HepG2 (cell line): Measurements from ENCODE around the gene TMEM33. TPM values are rescaled to one million over a fixed set of nuclear protein-coding genes. Genes with fewer than 3 reads are reported as not detected.
A peak's percentile ranks its signal among the peaks of the same experiment; 100 is the strongest.

Experiments
- ARID4A ChIP-seq: sonication (generic); formaldehyde crosslinking; IDR thresholded peaks from 2 replicates; pipeline ENCODE4 v1.5.0; 2020; ENCODE audit warnings: mild to moderate bottlenecking, missing genetic modification reagents, borderline replicate concordance
- CREB3 ChIP-seq: sonication (generic); formaldehyde crosslinking; IDR thresholded peaks from 2 replicates; pipeline ENCODE4 v1.5.0; 2020; ENCODE audit warnings: missing genetic modification reagents
- DPF2 ChIP-seq: sonication (generic); formaldehyde crosslinking; IDR thresholded peaks from 2 replicates; pipeline ENCODE4 v1.4.0; 2020; ENCODE audit warnings: mild to moderate bottlenecking, low read depth, missing genetic modification reagents, borderline replicate concordance
- HOXA5 ChIP-seq: sonication (generic); formaldehyde crosslinking; IDR thresholded peaks from 2 replicates; pipeline ENCODE4 v1.4.0; 2020; ENCODE audit warnings: missing genetic modification reagents
- KDM5B ChIP-seq: sonication (generic); formaldehyde crosslinking; IDR thresholded peaks from 2 replicates; pipeline ENCODE4 v1.4.0; 2020; ENCODE audit warnings: missing genetic modification reagents, mild to moderate bottlenecking, borderline replicate concordance
- MXD4 ChIP-seq: IDR thresholded peaks from 2 replicates; pipeline ENCODE4 v1.6.1; 2016; ENCODE audit warnings: mild to moderate bottlenecking, missing biosample characterization, missing genetic modification reagents
- MZF1 ChIP-seq: sonication (generic); formaldehyde crosslinking; IDR thresholded peaks from 2 replicates; pipeline ENCODE4 v1.8.1; 2023; ENCODE audit warnings: mild to moderate bottlenecking, missing genetic modification reagents, borderline replicate concordance
- NBN ChIP-seq: fragments of 450-650 bp; conservative IDR thresholded peaks from 2 replicates; pipeline ENCODE4 v1.6.1; 2017
- NFYB ChIP-seq: sonication (generic); formaldehyde crosslinking; IDR thresholded peaks from 2 replicates; pipeline ENCODE4 v1.4.0; 2020; ENCODE audit warnings: missing genetic modification reagents
- PHF5A ChIP-seq: IDR thresholded peaks from one replicate; pipeline ENCODE4 v1.6.1; 2018; ENCODE audit warnings: low read depth, missing genetic modification reagents; ENCODE audit not compliant: unreplicated experiment
- SP1 ChIP-seq, 2 experiments: fragments of 450-650 bp in 1 of 2; sonication (generic) in 1 of 2; formaldehyde crosslinking in 1 of 2; IDR thresholded peaks; 2 replicates each; pipeline versions ENCODE4 v1.4.0 to v1.6.1; 2016 to 2020; ENCODE audit warnings: missing genetic modification reagents in 1 of 2
- TEAD2 ChIP-seq: sonication (generic); formaldehyde crosslinking; IDR thresholded peaks from 2 replicates; pipeline ENCODE4 v1.9.0; 2021; ENCODE audit warnings: missing genetic modification reagents
- USF2 ChIP-seq, 2 experiments: sonication (generic) in 1 of 2; formaldehyde crosslinking in 1 of 2; IDR thresholded peaks; 2 replicates each; pipeline versions ENCODE4 v1.5.1 to v1.6.1; 2011 to 2020; ENCODE audit warnings: borderline replicate concordance in 1 of 2, low read depth in 1 of 2, low read length in 1 of 2, mild to moderate bottlenecking in 1 of 2, missing genetic modification reagents in 1 of 2, moderate library complexity in 1 of 2
- YEATS2 ChIP-seq: sonication (generic); formaldehyde crosslinking; IDR thresholded peaks from 2 replicates; pipeline ENCODE4 v1.4.0; 2020; ENCODE audit warnings: missing genetic modification reagents, borderline replicate concordance
- ZBTB8A ChIP-seq: sonication (generic); formaldehyde crosslinking; IDR thresholded peaks from 2 replicates; pipeline ENCODE4 v1.4.0; 2020; ENCODE audit warnings: mild to moderate bottlenecking, low read depth, missing genetic modification reagents, borderline replicate concordance
- ZFX ChIP-seq: sonication (generic); formaldehyde crosslinking; IDR thresholded peaks from 2 replicates; pipeline ENCODE4 v1.4.0; 2020; ENCODE audit warnings: mild to moderate bottlenecking, low read depth, missing genetic modification reagents, moderate library complexity
- ZNF629 ChIP-seq: sonication (generic); formaldehyde crosslinking; conservative IDR thresholded peaks from 2 replicates; pipeline ENCODE4 v1.5.0; 2020; ENCODE audit warnings: missing genetic modification reagents
- polyA plus RNA-seq, 8 experiments: library from polyadenylated mRNA; depleted of rRNA in 3 of 8; stranded (reverse) in 7 of 8; unstranded in 1 of 8; fragments of >200 nt; fragmentation: Illumina TruSeq in 4 of 8; extraction: Trizol in 4 of 8; gene quantifications; 2 replicates each; pipeline versions ENCODE4 v1.2.1 to v1.2.3, GENCODE V29; 2011 to 2016; ENCODE audit warnings: low read depth in 4 of 8, missing spikeins in 1 of 8, mixed read lengths in 1 of 8; ENCODE audit not compliant: insufficient read depth in 1 of 8
- total RNA-seq, 5 experiments: library from RNA; depleted of rRNA; stranded (reverse); fragments of >200 nt; fragmentation: Illumina TruSeq; extraction: Trizol; gene quantifications; 2 replicates each; pipeline ENCODE4 v1.2.3, GENCODE V29; 2016; ENCODE audit warnings: low read depth in 1 of 5
- TF ChIP-seq, protein P1 (sequence below): sonication (generic); formaldehyde crosslinking; IDR thresholded peaks from 2 replicates; pipeline ENCODE4 v1.4.0; 2020; ENCODE audit warnings: missing genetic modification reagents, mild to moderate bottlenecking, borderline replicate concordance
- TF ChIP-seq, protein P2 (sequence below): IDR thresholded peaks from 2 replicates; pipeline ENCODE4 v1.6.1; 2016; ENCODE audit warnings: missing genetic modification reagents, missing compliant biosample characterization

TMEM33 gene
- total and polyA plus RNA-seq, 2 of the 13 experiments (the other 11 are each of a cell fraction or from before 2014, with no cell fraction given) = 36.1 to 66.6 TPM

DNA sequence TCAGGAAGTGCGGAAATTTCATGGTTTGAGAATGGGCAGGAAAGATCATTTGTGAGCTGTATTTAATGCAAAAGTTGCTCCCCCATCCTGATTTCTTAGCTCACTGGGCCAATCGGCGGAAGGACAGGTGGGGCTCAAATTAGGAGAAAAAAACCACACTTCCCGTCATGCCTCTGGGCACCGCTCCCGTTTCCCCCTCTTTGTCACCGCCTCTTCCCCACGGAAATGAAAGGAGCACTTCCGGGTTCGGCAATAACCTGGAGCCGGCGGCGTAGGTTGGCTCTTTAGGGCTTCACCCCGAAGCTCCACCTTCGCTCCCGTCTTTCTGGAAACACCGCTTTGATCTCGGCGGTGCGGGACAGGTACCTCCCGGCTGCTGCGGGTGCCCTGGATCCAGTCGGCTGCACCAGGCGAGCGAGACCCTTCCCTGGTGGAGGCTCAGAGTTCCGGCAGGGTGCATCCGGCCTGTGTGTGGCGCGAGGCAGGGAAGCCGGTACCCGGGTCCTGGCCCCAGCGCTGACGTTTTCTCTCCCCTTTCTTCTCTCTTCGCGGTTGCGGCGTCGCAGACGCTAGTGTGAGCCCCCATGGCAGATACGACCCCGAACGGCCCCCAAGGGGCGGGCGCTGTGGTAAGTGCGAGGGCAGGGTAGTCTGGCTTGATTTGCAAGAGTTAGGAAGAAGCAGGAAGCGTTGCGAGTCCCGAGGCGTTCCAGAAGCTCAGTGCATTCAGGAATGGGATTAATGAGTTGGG, at the start of gene TMEM33 (continued):
- no peak for TF ChIP-seq NBN
- TF ChIP-seq ZBTB8A = no peak
- TF ChIP-seq, protein P1, sequence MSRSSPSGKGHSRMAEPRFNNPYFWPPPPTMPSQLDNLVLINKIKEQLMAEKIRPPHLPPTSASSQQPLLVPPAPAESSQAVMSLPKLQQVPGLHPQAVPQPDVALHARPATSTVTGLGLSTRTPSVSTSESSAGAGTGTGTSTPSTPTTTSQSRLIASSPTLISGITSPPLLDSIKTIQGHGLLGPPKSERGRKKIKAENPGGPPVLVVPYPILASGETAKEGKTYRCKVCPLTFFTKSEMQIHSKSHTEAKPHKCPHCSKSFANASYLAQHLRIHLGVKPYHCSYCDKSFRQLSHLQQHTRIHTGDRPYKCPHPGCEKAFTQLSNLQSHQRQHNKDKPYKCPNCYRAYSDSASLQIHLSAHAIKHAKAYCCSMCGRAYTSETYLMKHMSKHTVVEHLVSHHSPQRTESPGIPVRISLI (CRISPR knock-in tag) = peak; percentile 21; the same call in 1 of the 2 replicates
- peak; percentile 53; the same call in 1 of the 2 replicates for TF ChIP-seq KDM5B (CRISPR knock-in tag)
- peak; percentile 75 for TF ChIP-seq ZFX (CRISPR knock-in tag)
- no peak; the same call in 1 of the 2 replicates for TF ChIP-seq HOXA5 (CRISPR knock-in tag)
- TF ChIP-seq TEAD2 (CRISPR knock-in tag) = no peak
- TF ChIP-seq, protein P2, sequence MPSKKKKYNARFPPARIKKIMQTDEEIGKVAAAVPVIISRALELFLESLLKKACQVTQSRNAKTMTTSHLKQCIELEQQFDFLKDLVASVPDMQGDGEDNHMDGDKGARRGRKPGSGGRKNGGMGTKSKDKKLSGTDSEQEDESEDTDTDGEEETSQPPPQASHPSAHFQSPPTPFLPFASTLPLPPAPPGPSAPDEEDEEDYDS (CRISPR knock-in tag) = peak; percentile 73
- no peak for TF ChIP-seq USF2 (IDR thresholded peaks at IDR 0.05; ENCODE audit: low read depth, low read length)
- no peak for TF ChIP-seq USF2 (CRISPR knock-in tag; IDR thresholded peaks at IDR 0.05; ENCODE audit: borderline replicate concordance)
- TF ChIP-seq DPF2 = 0 out of 2 replicates have a peak, but pooled peaks have one; percentile 25
- no peak for TF ChIP-seq SP1 (IDR thresholded peaks at IDR 0.05)
- TF ChIP-seq SP1 (CRISPR knock-in tag; IDR thresholded peaks at IDR 0.05) = peak; percentile 59
- TF ChIP-seq YEATS2 (CRISPR knock-in tag) = peak; percentile 72
- TF ChIP-seq MXD4 (CRISPR knock-in tag) = peak; percentile 32; the same call in 1 of the 2 replicates
- TF ChIP-seq CREB3 (CRISPR knock-in tag) = peak; percentile 87; the same call in 1 of the 2 replicates
- TF ChIP-seq PHF5A = no peak
- TF ChIP-seq MZF1 (CRISPR knock-in tag) = no peak
- peak; percentile 67 for TF ChIP-seq NFYB (CRISPR knock-in tag)
- TF ChIP-seq ARID4A (CRISPR knock-in tag) = peak; percentile 92
- no peak for TF ChIP-seq ZNF629 (CRISPR knock-in tag)
